ENCODE data around the gene ANKRD9.

GRCh38 chr14:102486513-102487203, 22.9 kb downstream of the ANKRD9 start:
- no peak for TF ChIP-seq ATF2 (IDR thresholded peaks at IDR 0.05; ENCODE audit: low read length)
- no peak for TF ChIP-seq CBX3 (IDR thresholded peaks at IDR 0.05; ENCODE audit: borderline replicate concordance, low read depth)
- no peak for TF ChIP-seq CHD2 (IDR thresholded peaks at IDR 0.05; ENCODE audit: borderline replicate concordance, low read depth, low read length)

Measured in GM12878 (cell line).